ENCODE data around the gene BRD3.

BRD3 gene

GRCh38 chr9:134059661-134060395 is 8.0 kb downstream of the BRD3 start:
- H3K4me3 ChIP-seq (ENCODE audit: low read depth, low read length), result no peak overlapping the region
- H2AFZ ChIP-seq (ENCODE audit: low read length, unreplicated experiment), result no peak overlapping the region
- H3K36me3 ChIP-seq (ENCODE audit: insufficient read depth, low read length), result no peaks in the 10 kb centered on the region
- no peak overlapping the region for H3K27ac ChIP-seq (ENCODE audit: low read depth, low read length)
- peaks cover 51% of the 10 kb centered on the region for H3K4me1 ChIP-seq (ENCODE audit: control insufficient read depth, insufficient read depth, low read length, unreplicated experiment)
- peaks cover 99% of the 10 kb centered on the region for H3K79me2 ChIP-seq (ENCODE audit: control insufficient read depth, insufficient read depth, low read length, unreplicated experiment)
- H3K27me3 ChIP-seq (ENCODE audit: insufficient read depth, low read length), result no peaks in the 10 kb centered on the region

- no peak overlapping the region for H3K27ac ChIP-seq (ENCODE audit: low read depth, low read length)
- H2AFZ ChIP-seq (ENCODE audit: low read length, unreplicated experiment), result no peak overlapping the region
- H3K4me3 ChIP-seq (ENCODE audit: low read depth, low read length), result no peak overlapping the region
- no peaks in the 10 kb centered on the region for H3K27me3 ChIP-seq (ENCODE audit: insufficient read depth, low read length)
- H3K4me1 ChIP-seq (ENCODE audit: control insufficient read depth, insufficient read depth, low read length, unreplicated experiment), result peaks cover 51% of the 10 kb centered on the region
- H3K79me2 ChIP-seq (ENCODE audit: control insufficient read depth, insufficient read depth, low read length, unreplicated experiment), result peaks cover 99% of the 10 kb centered on the region
- no peaks in the 10 kb centered on the region for H3K36me3 ChIP-seq (ENCODE audit: insufficient read depth, low read length)
Observed at GRCh38 chr9:134059188-134059641, 8.6 kb downstream of the BRD3 start.

GRCh38 chr9:134058716-134059115 is 9.1 kb downstream of the BRD3 start:
- Histone ChIP-seq H3K4me1 (ENCODE audit: control insufficient read depth, insufficient read depth, low read length, unreplicated experiment) (peaks cover 51% of the 10 kb centered on the region), H3K27me3 (ENCODE audit: insufficient read depth, low read length) (no peaks in the 10 kb centered on the region), H3K4me3 (ENCODE audit: low read depth, low read length) (no peak overlapping the region), H3K79me2 (ENCODE audit: control insufficient read depth, insufficient read depth, low read length, unreplicated experiment) (peaks cover 98% of the 10 kb centered on the region), H3K27ac (ENCODE audit: low read depth, low read length) (no peak overlapping the region), H2AFZ (ENCODE audit: low read length, unreplicated experiment) (no peak overlapping the region), H3K36me3 (ENCODE audit: insufficient read depth, low read length) (no peaks in the 10 kb centered on the region)

GRCh38 chr9:134057751-134058701 is 9.8 kb downstream of the BRD3 start:
- H3K79me2 ChIP-seq (ENCODE audit: control insufficient read depth, insufficient read depth, low read length, unreplicated experiment), result peaks cover 95% of the 10 kb centered on the region
- H3K4me3 ChIP-seq (ENCODE audit: low read depth, low read length), result no peak overlapping the region
- no peaks in the 10 kb centered on the region for H3K36me3 ChIP-seq (ENCODE audit: insufficient read depth, low read length)
- H3K27me3 ChIP-seq (ENCODE audit: insufficient read depth, low read length), result no peaks in the 10 kb centered on the region
- H3K27ac ChIP-seq (ENCODE audit: low read depth, low read length), result no peak overlapping the region
- H2AFZ ChIP-seq (ENCODE audit: low read length, unreplicated experiment), result no peak overlapping the region
- H3K4me1 ChIP-seq (ENCODE audit: control insufficient read depth, insufficient read depth, low read length, unreplicated experiment), result peaks cover 51% of the 10 kb centered on the region

GRCh38 chr9:134057307-134057657 is 10.5 kb downstream of the BRD3 start:
- H3K36me3 ChIP-seq (ENCODE audit: insufficient read depth, low read length), result no peaks in the 10 kb centered on the region
- H3K4me3 ChIP-seq (ENCODE audit: low read depth, low read length), result no peak overlapping the region
- peaks cover 51% of the 10 kb centered on the region for H3K4me1 ChIP-seq (ENCODE audit: control insufficient read depth, insufficient read depth, low read length, unreplicated experiment)
- H2AFZ ChIP-seq (ENCODE audit: low read length, unreplicated experiment), result no peak overlapping the region
- H3K27ac ChIP-seq (ENCODE audit: low read depth, low read length), result no peak overlapping the region
- H3K79me2 ChIP-seq (ENCODE audit: control insufficient read depth, insufficient read depth, low read length, unreplicated experiment), result peaks cover 88% of the 10 kb centered on the region
- no peaks in the 10 kb centered on the region for H3K27me3 ChIP-seq (ENCODE audit: insufficient read depth, low read length)

- Histone ChIP-seq H3K27me3 (ENCODE audit: insufficient read depth, low read length) (no peaks in the 10 kb centered on the region), H3K4me1 (ENCODE audit: control insufficient read depth, insufficient read depth, low read length, unreplicated experiment) (peaks cover 51% of the 10 kb centered on the region), H3K79me2 (ENCODE audit: control insufficient read depth, insufficient read depth, low read length, unreplicated experiment) (peaks cover 82% of the 10 kb centered on the region), H3K36me3 (ENCODE audit: insufficient read depth, low read length) (no peaks in the 10 kb centered on the region), H2AFZ (ENCODE audit: low read length, unreplicated experiment) (no peak overlapping the region), H3K27ac (ENCODE audit: low read depth, low read length) (no peak overlapping the region), H3K4me3 (ENCODE audit: low read depth, low read length) (no peak overlapping the region)
Observed at GRCh38 chr9:134056483-134057306, 11.1 kb downstream of the BRD3 start.

- Histone ChIP-seq H2AFZ (ENCODE audit: low read length, unreplicated experiment) (no peak overlapping the region), H3K27ac (ENCODE audit: low read depth, low read length) (no peak overlapping the region), H3K4me1 (ENCODE audit: control insufficient read depth, insufficient read depth, low read length, unreplicated experiment) (peaks cover 48% of the 10 kb centered on the region), H3K4me3 (ENCODE audit: low read depth, low read length) (no peak overlapping the region), H3K36me3 (ENCODE audit: insufficient read depth, low read length) (no peaks in the 10 kb centered on the region), H3K27me3 (ENCODE audit: insufficient read depth, low read length) (no peaks in the 10 kb centered on the region), H3K79me2 (ENCODE audit: control insufficient read depth, insufficient read depth, low read length, unreplicated experiment) (peaks cover 75% of the 10 kb centered on the region)
Observed at GRCh38 chr9:134055981-134056461, 11.8 kb downstream of the BRD3 start.

GRCh38 chr9:134054891-134055811 is 12.7 kb downstream of the BRD3 start:
- Histone ChIP-seq H3K4me3 (ENCODE audit: low read depth, low read length) (no peak overlapping the region), H3K4me1 (ENCODE audit: control insufficient read depth, insufficient read depth, low read length, unreplicated experiment) (peaks cover 45% of the 10 kb centered on the region), H3K27me3 (ENCODE audit: insufficient read depth, low read length) (no peaks in the 10 kb centered on the region), H3K27ac (ENCODE audit: low read depth, low read length) (no peak overlapping the region), H2AFZ (ENCODE audit: low read length, unreplicated experiment) (no peak overlapping the region), H3K79me2 (ENCODE audit: control insufficient read depth, insufficient read depth, low read length, unreplicated experiment) (peaks cover 67% of the 10 kb centered on the region), H3K36me3 (ENCODE audit: insufficient read depth, low read length) (no peaks in the 10 kb centered on the region)

- Histone ChIP-seq H3K27me3 (ENCODE audit: insufficient read depth, low read length) (no peaks in the 10 kb centered on the region), H3K4me3 (ENCODE audit: low read depth, low read length) (no peak overlapping the region), H3K27ac (ENCODE audit: low read depth, low read length) (no peak overlapping the region), H3K36me3 (ENCODE audit: insufficient read depth, low read length) (no peaks in the 10 kb centered on the region), H3K4me1 (ENCODE audit: control insufficient read depth, insufficient read depth, low read length, unreplicated experiment) (peaks cover 35% of the 10 kb centered on the region), H2AFZ (ENCODE audit: low read length, unreplicated experiment) (no peak overlapping the region), H3K79me2 (ENCODE audit: control insufficient read depth, insufficient read depth, low read length, unreplicated experiment) (peaks cover 57% of the 10 kb centered on the region)
Observed at GRCh38 chr9:134053941-134054761, 13.7 kb downstream of the BRD3 start.
